HFFc6 (cell line): ENCODE results near the gene FAM168A. TPM values are rescaled to one million over a fixed set of nuclear protein-coding genes. Genes with fewer than 3 reads are reported as not detected.

Experiments used
- DNase-seq: peaks from one replicate; pipeline ENCODE4 v3.0.0-alpha.2; 2018
- H3K27ac Mint-ChIP-seq: 2 replicates; pipeline ENCODE4 v1.8.0; 2020; ENCODE audit warnings: mild to moderate bottlenecking, mixed read lengths
- H3K27me3 Mint-ChIP-seq: 2 replicates; pipeline ENCODE4 v1.8.0; 2021; ENCODE audit warnings: mild to moderate bottlenecking, moderate library complexity, mixed read lengths; ENCODE audit not compliant: insufficient read depth
- H3K36me3 Mint-ChIP-seq: 2 replicates; pipeline ENCODE4 v1.8.0; 2021; ENCODE audit warnings: low read depth, mixed read lengths
- H3K4me1 Mint-ChIP-seq: 2 replicates; pipeline ENCODE4 v1.8.0; 2020; ENCODE audit warnings: low read depth, mixed read lengths
- H3K4me3 Mint-ChIP-seq: 2 replicates; pipeline ENCODE4 v1.8.0; 2020; ENCODE audit warnings: mild to moderate bottlenecking, moderate library complexity, mixed read lengths
- H3K9me3 Mint-ChIP-seq: 2 replicates; pipeline ENCODE4 v1.8.0; 2020; ENCODE audit warnings: mild to moderate bottlenecking, mixed read lengths
- total RNA-seq, 6 experiments: library from RNA; stranded (reverse); fragmentation: NEBNext Ultra II Directional; extraction: Animal tissue kit (Norgen Biotek cat#: 25700); gene quantifications; 2 replicates in 1 of 6; 3 replicates in 5 of 6; pipeline ENCODE4 v1.2.3, GENCODE V29; 2021
- TF ChIP-seq, protein P1 (sequence below): fragments of 200-600 bp; sonication (generic); IDR thresholded peaks from 2 replicates; pipeline ENCODE4 v1.5.0; 2021; ENCODE audit warnings: antibody characterized with exemption, mild to moderate bottlenecking

Gene FAM168A
- total RNA-seq, 6 experiments from 2014 or later, result 32.6 to 40.1 (median 38.8) TPM

DNA sequence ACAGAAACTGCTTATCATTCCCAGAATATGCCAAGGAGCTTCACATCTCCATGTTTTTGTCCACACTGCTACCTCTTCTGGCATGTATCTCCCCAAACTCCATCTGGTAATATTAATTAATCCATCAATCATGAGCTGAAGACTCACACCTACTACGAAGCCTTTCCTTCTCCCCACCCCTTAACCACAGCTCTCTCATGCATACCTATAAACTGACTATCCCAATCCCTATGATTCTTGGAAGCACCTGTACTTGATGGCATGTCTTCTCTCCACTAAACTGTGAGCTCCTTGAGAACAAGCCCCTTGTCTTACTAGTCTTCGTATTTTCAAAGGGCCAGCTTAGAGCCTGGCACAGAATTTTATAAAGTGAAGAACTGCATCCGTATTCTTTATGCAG, 174.4 kb downstream of the FAM168A start:
- Mint-ChIP-seq H3K27me3 (peaks cover 2% of the 10 kb centered on the region; the same call in 1 of the 2 replicates), H3K27ac (no peak overlapping the region)

DNA sequence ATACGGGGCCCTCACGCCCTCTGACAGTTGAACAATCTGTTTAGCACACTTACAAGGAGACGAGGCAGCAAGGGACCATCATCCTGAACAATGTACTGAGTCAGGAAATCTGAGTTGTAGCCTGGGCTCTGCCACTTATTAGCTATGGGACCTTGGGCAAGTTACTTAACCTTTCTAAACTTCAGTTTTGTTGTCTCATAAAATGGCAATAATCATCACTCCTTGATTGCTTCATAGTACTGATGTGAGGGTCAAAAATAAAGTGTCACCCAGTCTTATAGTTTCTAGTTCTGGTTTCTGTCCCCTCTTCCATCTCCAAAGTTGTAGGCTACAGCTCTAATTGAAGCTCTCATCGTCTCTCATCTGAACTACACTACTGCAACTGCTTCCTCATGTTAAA, 175.0 kb downstream of the FAM168A start:
- H3K9me3 Mint-ChIP-seq, result no peaks in the 10 kb centered on the region
- H3K27ac Mint-ChIP-seq, result no peak overlapping the region
- TF ChIP-seq, protein P1, sequence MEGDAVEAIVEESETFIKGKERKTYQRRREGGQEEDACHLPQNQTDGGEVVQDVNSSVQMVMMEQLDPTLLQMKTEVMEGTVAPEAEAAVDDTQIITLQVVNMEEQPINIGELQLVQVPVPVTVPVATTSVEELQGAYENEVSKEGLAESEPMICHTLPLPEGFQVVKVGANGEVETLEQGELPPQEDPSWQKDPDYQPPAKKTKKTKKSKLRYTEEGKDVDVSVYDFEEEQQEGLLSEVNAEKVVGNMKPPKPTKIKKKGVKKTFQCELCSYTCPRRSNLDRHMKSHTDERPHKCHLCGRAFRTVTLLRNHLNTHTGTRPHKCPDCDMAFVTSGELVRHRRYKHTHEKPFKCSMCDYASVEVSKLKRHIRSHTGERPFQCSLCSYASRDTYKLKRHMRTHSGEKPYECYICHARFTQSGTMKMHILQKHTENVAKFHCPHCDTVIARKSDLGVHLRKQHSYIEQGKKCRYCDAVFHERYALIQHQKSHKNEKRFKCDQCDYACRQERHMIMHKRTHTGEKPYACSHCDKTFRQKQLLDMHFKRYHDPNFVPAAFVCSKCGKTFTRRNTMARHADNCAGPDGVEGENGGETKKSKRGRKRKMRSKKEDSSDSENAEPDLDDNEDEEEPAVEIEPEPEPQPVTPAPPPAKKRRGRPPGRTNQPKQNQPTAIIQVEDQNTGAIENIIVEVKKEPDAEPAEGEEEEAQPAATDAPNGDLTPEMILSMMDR, result no peak
- peaks cover 6% of the 10 kb centered on the region; the same call in 1 of the 2 replicates for H3K36me3 Mint-ChIP-seq
- peaks cover 2% of the 10 kb centered on the region; the same call in 1 of the 2 replicates for H3K27me3 Mint-ChIP-seq
- no peak for DNase-seq
- peaks cover 25% of the 10 kb centered on the region for H3K4me1 Mint-ChIP-seq
- no peak overlapping the region for H3K4me3 Mint-ChIP-seq

More for the DNA sequence above, 174.4 kb downstream of the FAM168A start:
- Mint-ChIP-seq H3K4me1 (peaks cover 25% of the 10 kb centered on the region), H3K4me3 (no peak overlapping the region), H3K9me3 (no peaks in the 10 kb centered on the region), H3K36me3 (peaks cover 5% of the 10 kb centered on the region; the same call in 1 of the 2 replicates)
- TF ChIP-seq, protein P1, result no peak
- no peak for DNase-seq

DNA sequence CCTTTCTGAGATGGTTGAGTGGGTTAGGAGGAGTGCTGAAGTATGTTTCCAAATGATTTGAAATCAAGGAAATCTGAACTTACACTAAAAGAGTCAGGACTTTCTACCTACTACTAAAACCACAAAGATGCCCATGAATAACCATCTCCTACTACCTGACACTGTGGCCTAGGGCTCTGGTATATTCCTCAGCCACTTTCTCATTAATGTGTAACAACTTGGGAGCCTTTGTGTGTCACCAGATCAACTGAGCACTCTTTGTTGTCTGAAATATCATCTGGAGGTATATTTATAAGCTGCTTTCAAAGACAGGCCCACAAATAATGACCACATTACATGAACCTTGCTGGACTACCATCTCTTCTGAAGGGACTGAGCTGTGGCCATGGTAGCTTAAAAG, 177.8 kb downstream of the FAM168A start:
- peaks cover 8% of the 10 kb centered on the region for H3K36me3 Mint-ChIP-seq
- no peak overlapping the region for H3K27ac Mint-ChIP-seq
- peaks cover 30% of the 10 kb centered on the region for H3K4me1 Mint-ChIP-seq
- TF ChIP-seq, protein P1, result no peak
- no peak overlapping the region for H3K4me3 Mint-ChIP-seq
- H3K9me3 Mint-ChIP-seq, result no peaks in the 10 kb centered on the region
- DNase-seq, result no peak
- peaks cover 2% of the 10 kb centered on the region; the same call in 1 of the 2 replicates for H3K27me3 Mint-ChIP-seq

DNA sequence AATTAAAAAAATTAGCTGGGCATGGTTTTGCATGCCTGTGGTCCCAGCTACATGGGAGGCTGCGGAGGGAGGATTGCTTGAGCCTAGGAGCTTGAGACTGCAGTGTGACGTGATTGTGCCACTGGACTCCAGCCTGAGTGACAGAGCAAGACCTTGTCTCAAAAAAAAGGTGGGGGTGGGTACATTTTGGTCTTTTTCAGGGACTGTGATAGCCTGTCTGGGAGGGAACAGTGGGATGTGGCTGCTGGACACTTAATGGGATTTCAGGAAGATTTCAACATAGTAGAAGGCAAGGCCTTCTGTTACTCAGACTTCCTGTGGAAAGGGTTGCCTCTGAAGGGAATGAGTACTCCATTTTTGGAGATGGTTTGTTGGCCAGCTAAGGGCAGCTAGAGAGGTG, 181.1 kb downstream of the FAM168A start:
- peaks cover 20% of the 10 kb centered on the region for H3K36me3 Mint-ChIP-seq
- peak overlapping the region; percentile 82 for H3K27ac Mint-ChIP-seq
- no peak for DNase-seq
- no peaks in the 10 kb centered on the region; the same call in 1 of the 2 replicates for H3K27me3 Mint-ChIP-seq
- peak overlapping the region; percentile 63 for H3K4me3 Mint-ChIP-seq
- no peaks in the 10 kb centered on the region for H3K9me3 Mint-ChIP-seq
- TF ChIP-seq, protein P1, result no peak
- peaks cover 60% of the 10 kb centered on the region for H3K4me1 Mint-ChIP-seq

DNA sequence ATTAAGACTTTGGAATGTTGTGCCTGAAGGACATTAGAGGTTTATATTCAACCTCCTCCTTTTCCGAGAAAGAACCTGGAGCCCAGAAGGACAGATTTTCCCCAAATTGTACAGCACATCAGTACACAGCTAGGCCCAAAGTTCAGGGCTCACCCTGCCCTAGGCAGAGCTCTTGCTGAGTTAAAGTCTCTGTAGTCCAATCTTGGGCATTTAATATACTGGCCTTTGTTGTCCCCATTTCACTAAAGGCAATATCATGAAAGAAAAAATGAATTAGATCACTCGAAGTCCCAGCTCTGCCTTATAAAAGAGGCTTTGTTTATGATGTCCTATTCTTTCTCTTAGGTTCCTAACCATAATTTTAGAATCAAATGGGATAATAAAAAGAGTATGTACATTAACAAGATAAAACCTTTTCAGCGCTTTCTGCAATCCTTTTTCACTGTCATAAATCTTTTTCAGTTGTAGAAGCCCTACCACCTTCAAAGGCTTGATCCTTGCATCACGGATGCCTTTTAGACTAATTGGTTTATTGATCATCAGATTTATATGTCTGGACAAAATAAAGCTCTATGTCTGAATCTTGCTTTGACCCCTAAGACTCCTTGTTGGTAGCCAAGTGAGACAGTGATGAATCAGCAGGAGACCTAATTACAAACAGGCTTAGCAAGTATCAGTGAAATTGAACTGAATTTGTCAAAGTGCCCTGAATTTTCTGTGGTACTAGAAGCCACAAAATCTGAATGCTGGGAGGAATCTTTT, 181.9 kb downstream of the FAM168A start:
- H3K27ac Mint-ChIP-seq, result peak overlapping the region; percentile 82
- H3K27me3 Mint-ChIP-seq, result no peaks in the 10 kb centered on the region; the same call in 1 of the 2 replicates
- H3K4me1 Mint-ChIP-seq, result peaks cover 67% of the 10 kb centered on the region
- no peaks in the 10 kb centered on the region for H3K9me3 Mint-ChIP-seq
- peak; percentile 69 for DNase-seq
- TF ChIP-seq, protein P1, result no peak
- H3K4me3 Mint-ChIP-seq, result peak overlapping the region; percentile 63
- H3K36me3 Mint-ChIP-seq, result peaks cover 20% of the 10 kb centered on the region
